Right renal cortex interstitium (tissue), 3 donors: Measurements from ENCODE around the gene NR2E3. TPM values are rescaled to one million over a fixed set of nuclear protein-coding genes. Genes with fewer than 3 reads are reported as not detected.

ENCODE experiments used
- DNase-seq, 3 donors: peaks; one replicate each; pipeline ENCODE4 v3.0.0-alpha.2; 2013; ENCODE audit warnings: low read depth in 3 of 3, low spot score in 2 of 3
- polyA plus RNA-seq, 3 donors: library from polyadenylated mRNA; unstranded; fragments of 120-200 nt; gene quantifications; one replicate each; pipeline ENCODE4 v1.2.1, GENCODE V29; 2013; ENCODE audit not compliant: insufficient read length in 3 of 3

The NR2E3 gene
- polyA plus RNA-seq, 3 donors = 0.18 to 0.22 (median 0.21) TPM

GRCh38 chr15:71790081-71790480, 20.3 kb upstream of the NR2E3 start:
- DNase-seq = no peak

GRCh38 chr15:71791975-71792374, 18.4 kb upstream of the NR2E3 start:
- no peak for DNase-seq

GRCh38 chr15:71792521-71792920, 17.8 kb upstream of the NR2E3 start:
- DNase-seq = no peak

GRCh38 chr15:71798641-71799040, 11.7 kb upstream of the NR2E3 start:
- no peak for DNase-seq

GRCh38 chr15:71800190-71800589, 10.2 kb upstream of the NR2E3 start:
- no peak for DNase-seq

GRCh38 chr15:71800835-71801745, 9.3 kb upstream of the NR2E3 start:
- peak; percentile 59 to 65 (median 60) for DNase-seq

- no peak for DNase-seq
These were observed 8.3 kb upstream of the NR2E3 start for GRCh38 chr15:71801935-71802655.

GRCh38 chr15:71802770-71803169, 7.6 kb upstream of the NR2E3 start:
- DNase-seq = no peak

- DNase-seq = no peak
These were observed 6.1 kb upstream of the NR2E3 start for GRCh38 chr15:71804226-71804625.

- no peak for DNase-seq
These were observed 5.5 kb upstream of the NR2E3 start for GRCh38 chr15:71804695-71805470.

- no peak for DNase-seq
These were observed 3.9 kb upstream of the NR2E3 start for GRCh38 chr15:71806452-71806931.

- DNase-seq = no peak
These were observed 3.2 kb upstream of the NR2E3 start for GRCh38 chr15:71807125-71807629.

GRCh38 chr15:71807691-71808091, 2.7 kb upstream of the NR2E3 start:
- no peak for DNase-seq

GRCh38 chr15:71808311-71809020, 1.9 kb upstream of the NR2E3 start:
- DNase-seq = no peak

- DNase-seq = no peak
These were observed 1.0 kb upstream of the NR2E3 start for GRCh38 chr15:71809346-71809745.

- no peak for DNase-seq
These were observed 832 bp downstream of the NR2E3 start for GRCh38 chr15:71811036-71811736.

GRCh38 chr15:71811752-71812735, 1.7 kb downstream of the NR2E3 start:
- no peak for DNase-seq

GRCh38 chr15:71812966-71813722, 2.8 kb downstream of the NR2E3 start:
- DNase-seq = no peak
